ENCODE measurements around the gene LRRTM1. TPM values are rescaled to one million over a fixed set of nuclear protein-coding genes. Genes with fewer than 3 reads are reported as not detected.

The LRRTM1 gene
- total and polyA plus RNA-seq, 2 of the 8 experiments (the other 6 are each of a cell fraction or from before 2014, with no cell fraction given) = 1.4 to 2.3 TPM

- no peak for TF ChIP-seq ATF2 (IDR thresholded peaks at IDR 0.05; ENCODE audit: low read length)
These were observed 52.1 kb downstream of the LRRTM1 start (continued) for GRCh38 chr2:80252294-80252986.
